NK-92 treated with Interleukin-12 subunit alpha and Interleukin-12 subunit beta, amount 100 ng/mL, for 24 hours (cell line): ENCODE results near the gene HSD17B1.
"Not testable (repeated sequence)": the region's sequence is repeated elsewhere in the genome, so short reads cannot be mapped to it uniquely, and the experiment has no call there.

Experiments used
- DNase-seq: peaks from one replicate; lab custom pipeline; 2025; lab: John Stamatoyannopoulos, UW

Gene HSD17B1

GRCh38 chr17:42548070-42548837, 4.5 kb upstream of the HSD17B1 start:
- no peak for DNase-seq

DNA sequence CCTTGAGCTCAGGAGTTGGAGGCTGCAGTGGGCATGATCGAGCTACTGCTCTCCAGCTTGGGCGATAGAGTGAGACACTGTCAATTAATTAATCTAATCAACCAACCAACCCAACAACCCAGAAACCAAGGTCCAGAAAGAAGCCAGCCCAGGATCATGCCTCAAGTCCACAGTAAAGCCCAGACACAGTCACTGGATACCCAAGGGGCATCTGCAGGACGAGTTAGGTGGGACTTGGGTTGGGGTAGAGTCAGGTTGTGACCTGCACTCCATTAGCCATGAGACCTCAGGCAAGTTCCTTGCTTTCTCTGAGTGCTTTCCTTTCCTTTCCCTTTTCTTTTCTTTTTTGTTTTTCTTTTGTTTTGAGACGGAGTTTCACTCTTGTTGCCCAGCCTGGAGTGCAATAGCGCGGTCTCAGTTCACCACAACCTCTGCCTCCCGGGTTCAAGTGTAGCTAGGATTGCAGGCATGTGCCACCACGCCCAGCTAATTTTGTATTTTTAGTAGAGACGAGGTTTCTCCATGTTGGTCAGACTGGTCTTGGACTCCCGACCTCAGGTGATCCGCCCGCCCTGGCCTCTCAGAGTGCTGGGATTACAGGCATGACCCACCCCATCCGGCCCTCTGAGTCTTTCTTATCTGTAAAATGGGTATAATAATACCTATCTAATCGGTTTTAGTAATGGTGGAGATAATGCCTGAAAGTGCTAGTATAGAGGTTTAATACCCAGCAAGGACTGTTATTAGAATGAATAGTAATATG, 3.5 kb upstream of the HSD17B1 start:
- no peak for DNase-seq

- no peak for DNase-seq
These were observed 567 bp downstream of the HSD17B1 start for GRCh38 chr17:42553161-42553818.

- DNase-seq = no peak
These were observed 1.1 kb downstream of the HSD17B1 start for GRCh38 chr17:42553866-42554249.

GRCh38 chr17:42554250-42555121, 1.8 kb downstream of the HSD17B1 start:
- DNase-seq = peak; percentile 84

DNA sequence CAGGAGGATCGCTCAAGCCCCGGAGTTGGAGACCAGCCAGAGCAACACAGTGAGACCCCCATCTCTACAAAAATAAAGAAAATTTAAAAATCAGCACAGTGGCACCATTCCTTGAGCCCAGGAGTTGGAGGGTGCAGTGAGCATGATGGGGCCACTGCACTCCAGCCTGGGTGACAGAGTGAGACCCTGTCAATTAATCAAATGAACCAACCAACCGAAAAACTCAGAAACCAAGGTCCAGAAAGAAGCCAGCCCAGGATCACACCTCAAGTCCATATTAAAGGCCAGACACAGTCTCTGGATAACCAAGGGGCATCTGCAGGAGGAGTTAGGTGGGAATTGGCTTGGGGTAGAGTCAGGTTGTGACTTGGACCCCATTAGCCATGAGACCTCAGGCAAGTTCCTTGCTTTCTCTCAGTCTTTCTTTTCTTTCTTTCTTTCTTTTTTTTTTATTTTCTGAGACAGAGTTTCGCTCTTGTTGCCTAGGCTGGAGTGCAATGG, 2.4 kb downstream of the HSD17B1 start:
- DNase-seq = no peak

GRCh38 chr17:42555961-42556617, 3.4 kb downstream of the HSD17B1 start:
- not testable (repeated sequence) for DNase-seq

DNA sequence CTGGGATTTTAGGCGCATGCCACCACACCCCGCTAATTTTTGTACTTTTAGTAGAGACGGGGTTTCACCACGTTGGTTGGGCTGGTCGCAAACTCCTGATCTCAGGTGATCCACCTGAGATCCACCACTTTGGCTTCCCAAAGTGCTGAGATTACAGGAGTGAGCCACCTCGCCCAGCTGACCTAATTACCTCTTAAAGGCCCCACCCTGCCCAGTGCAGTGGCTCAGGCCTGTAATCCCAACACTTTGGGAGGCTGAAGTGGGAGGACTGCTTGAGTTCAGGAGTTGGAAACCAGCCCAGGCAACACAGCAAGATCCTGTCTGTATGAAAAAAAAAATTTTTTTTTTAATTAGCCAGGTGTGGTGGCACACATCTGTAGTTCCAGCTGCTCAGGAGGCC, 6.4 kb downstream of the HSD17B1 start:
- DNase-seq = no peak

- DNase-seq = no peak
These were observed 7.5 kb downstream of the HSD17B1 start for GRCh38 chr17:42560246-42560645.

- DNase-seq = peak; percentile 88
These were observed 9.2 kb downstream of the HSD17B1 start, which contains the start of gene COASY for GRCh38 chr17:42561897-42562387. Gene COASY (plus strand): TSS chr17:42562148. CDS start chr17:42562623, 475 bp downstream.

- no peak for DNase-seq
These were observed 9.8 kb downstream of the HSD17B1 start for GRCh38 chr17:42562388-42563142.

DNA sequence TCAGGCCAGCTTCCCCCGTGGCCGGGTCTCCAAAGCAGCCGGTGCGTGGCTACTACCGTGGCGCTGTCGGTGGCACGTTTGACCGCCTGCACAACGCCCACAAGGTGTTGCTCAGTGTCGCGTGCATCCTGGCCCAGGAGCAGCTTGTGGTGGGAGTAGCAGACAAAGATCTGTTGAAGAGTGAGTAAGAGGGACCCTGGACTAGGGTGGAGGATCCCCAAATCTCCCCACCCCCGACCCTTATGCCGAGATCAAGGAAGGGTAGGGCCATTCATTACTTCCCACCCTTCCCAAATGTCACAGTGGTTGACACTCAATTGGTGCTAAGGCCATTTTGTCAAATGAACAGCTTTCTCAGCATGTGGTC, 10.4 kb downstream of the HSD17B1 start:
- no peak for DNase-seq

GRCh38 chr17:42563543-42563942, 10.8 kb downstream of the HSD17B1 start:
- DNase-seq = no peak

DNA sequence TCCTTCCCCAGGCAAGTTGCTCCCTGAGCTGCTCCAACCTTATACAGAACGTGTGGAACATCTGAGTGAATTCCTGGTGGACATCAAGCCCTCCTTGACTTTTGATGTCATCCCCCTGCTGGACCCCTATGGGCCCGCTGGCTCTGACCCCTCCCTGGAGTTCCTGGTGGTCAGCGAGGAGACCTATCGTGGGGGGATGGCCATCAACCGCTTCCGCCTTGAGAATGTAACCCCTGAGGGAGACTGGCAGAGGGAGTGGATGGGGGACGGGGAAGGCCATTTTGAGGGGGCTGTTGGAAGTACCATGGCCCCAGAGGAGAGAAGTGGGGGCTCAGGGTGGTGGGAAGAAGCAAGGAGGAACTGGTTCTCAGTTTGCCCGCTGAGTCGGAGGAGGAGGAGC, 11.2 kb downstream of the HSD17B1 start:
- no peak for DNase-seq

GRCh38 chr17:42564815-42565522, 12.2 kb downstream of the HSD17B1 start:
- no peak for DNase-seq

DNA sequence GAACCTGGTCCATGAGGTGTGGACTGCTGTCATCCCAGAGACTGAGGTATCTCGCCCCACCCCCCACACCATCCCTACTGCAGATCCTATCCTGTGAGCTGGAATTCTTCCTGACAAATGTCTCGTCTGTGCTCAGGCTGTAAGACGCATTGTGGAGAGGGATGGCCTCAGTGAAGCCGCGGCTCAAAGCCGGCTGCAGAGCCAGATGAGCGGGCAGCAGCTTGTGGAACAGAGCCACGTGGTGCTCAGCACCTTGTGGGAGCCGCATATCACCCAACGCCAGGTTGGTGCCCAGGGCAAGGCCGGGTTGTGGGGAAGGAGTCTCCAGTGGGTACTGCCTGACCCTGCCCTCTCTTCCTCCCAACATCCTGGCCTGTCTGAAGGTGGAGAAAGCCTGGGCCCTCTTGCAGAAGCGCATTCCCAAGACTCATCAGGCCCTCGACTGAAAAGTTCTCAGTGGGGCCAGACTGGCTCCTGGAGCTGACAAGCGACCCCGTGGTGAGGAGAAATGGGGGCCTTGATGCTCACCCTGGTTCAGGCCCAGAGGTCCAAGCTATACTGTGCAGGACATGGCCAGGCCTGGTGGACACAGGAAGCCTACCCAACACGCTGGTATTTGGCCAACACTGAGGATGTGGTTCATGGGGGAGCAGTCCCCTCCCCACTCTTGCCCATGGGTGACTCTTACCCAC, 12.9 kb downstream of the HSD17B1 start:
- DNase-seq = no peak

DNA sequence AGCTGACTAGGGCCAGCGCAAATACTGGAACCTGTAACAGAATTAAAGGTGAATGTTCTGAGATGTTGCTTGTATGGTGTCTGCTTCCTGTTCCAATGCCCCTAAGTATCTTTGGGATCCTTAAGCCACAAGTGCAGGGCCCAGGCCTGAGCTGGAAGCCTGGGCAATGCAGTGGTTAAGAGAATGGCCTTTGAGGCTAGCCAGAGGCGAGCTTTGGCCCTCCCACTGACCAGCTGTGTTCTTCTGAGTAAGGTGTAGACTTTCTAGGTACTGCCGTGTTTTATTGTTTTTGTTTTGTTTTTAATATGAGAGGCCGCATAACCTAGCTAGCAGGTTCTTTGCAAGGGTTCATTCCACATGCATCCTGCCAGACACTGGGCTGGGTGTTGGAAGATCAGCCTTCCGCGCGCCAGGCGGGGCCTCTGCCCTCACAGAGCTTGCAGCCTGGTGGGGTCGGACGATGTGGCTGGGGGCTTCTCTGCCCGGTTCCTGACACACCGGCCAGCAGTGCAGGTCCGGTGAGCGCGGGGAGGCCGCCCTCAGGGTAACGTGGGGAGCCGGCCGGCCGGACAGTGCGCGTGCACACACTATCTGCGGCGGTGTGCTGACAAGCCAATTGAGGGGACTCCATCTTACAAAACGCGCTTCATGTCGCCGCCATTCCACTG, 13.6 kb downstream of the HSD17B1 start:
- DNase-seq = no peak

GRCh38 chr17:42566883-42567573, 14.3 kb downstream of the HSD17B1 start, which contains the start of gene MLX:
Gene MLX (plus strand): TSS chr17:42567100. CDS start chr17:42567125, 25 bp downstream.
- peak; percentile 92 for DNase-seq
